Stimulated activated CD8-positive, alpha-beta memory T cell treated with anti-CD3 and anti-CD28 coated beads, Interleukin-12 subunit alpha, Interleukin-12 subunit beta, amount 100 ng/mL, for 4 hours (primary cell): ENCODE measurements around the gene CATSPER1.

Source experiments
- DNase-seq: peaks from one replicate; pipeline ENCODE4 v3.0.0-alpha.2; 2020; ENCODE audit warnings: low read depth

The CATSPER1 gene

DNA sequence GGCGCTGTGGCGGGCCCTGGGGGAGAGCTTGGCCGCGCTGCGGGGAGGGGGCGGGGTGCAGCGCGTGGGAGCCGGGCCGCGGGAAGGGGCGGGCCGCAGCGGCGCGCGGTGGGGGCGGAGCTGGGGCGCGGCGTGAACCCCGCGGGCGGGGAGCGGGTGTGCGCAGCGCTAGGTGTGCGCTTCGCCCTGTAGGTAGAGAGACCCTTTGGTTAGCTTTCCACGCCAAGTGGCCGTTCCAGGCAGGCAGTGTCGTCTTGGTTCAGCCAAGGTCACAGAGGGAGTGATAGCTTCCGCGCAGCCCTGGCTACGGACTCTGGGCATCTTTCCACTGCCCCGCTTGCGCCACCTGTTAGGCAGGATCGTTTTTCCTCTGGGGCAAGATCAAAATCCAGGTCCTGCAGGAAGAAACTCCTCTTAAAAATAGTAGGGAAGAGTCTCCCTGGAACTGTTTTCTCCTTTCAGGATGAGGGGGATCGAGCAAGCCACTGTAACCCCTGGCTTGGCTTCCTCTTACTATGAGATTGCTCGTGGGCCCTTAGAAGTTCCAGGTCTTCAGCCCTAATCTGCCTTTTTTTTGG is 23.5 kb downstream of the CATSPER1 start:
- DNase-seq: peak; percentile 72

DNA sequence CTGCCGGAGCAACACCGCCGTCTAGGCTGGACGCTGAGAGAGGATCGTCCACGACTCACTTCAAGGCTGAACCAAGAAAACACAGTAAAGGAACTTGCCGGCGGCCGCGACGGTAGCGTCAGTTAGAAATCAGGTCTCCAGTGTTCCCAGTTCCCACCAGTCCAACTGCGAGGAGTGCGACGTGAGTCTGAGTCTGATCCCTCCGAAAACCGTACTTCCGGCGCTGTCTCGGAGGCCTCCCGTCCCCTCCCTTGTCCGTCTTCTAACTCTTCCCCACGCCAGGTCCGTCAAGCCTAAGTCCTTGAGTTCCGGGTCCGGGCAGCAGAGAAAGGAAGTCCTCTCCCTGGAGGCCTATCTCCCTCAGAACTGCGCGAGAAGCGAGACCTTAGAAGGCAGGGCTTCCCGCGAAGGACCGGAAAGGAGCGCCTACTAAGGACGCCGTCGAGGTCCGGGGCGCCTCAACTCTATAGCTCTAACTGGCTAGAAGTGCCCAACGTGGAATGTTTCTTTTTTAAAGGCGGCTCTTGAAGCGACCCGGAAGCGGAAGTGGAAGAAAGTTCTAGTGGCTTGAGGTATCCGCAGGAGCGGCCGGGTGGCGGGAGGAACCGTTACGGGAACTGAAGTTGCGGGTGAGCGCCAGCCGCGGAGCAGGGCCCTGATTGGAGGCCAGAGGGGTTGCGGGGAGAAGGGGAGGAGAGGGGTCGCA is 24.2 kb downstream of the CATSPER1 start, which contains the start of the genes BANF1 and EIF1AD:
BANF1 (plus strand) TSS at position 562 of the 706 bp plus-strand sequence. CDS start 748 bp downstream, outside the sequence.
EIF1AD (minus strand) TSS at position 216 of the 706 bp plus-strand sequence. CDS start 1,768 bp downstream, outside the sequence.
- DNase-seq: peak; percentile 86

DNA sequence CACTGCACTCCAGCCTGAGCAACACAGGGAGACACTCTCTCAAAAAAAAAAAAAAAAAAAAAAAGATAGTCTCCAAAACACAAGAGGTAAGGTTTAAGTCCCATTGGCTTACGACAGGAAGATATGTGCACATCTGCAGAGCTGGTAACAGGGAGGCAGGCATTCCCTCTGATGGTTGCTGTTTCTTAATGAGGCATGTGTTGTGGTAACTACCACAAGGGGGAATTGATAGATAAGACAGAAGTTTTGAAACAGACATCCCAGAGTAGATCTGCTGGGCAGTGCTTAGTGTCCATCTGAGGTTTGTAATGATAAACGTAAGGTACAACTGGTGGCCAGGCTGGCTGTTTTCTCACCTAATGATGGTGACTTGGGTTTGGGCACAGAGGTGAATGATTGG is 29.0 kb downstream of the CATSPER1 start:
- DNase-seq: no peak

DNA sequence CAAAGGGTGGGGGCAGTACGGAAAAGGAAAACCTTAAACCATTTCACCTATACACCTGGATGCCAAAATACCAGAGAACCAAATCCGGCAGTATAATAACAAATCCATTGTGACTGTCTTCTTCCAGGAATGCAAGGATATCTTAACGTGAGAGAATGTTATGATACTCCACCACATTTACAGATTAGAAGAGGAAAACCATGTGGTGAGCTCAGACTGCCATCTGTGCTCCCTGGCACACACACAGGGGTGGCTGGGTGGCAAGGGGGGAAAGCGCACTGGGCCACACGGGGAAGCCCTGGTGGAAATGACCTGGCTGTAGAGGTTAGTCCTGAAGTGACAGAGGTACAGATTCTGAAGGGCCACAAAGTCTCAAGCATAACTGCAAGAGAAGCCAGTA is 34.2 kb downstream of the CATSPER1 start:
- no peak for DNase-seq

DNA sequence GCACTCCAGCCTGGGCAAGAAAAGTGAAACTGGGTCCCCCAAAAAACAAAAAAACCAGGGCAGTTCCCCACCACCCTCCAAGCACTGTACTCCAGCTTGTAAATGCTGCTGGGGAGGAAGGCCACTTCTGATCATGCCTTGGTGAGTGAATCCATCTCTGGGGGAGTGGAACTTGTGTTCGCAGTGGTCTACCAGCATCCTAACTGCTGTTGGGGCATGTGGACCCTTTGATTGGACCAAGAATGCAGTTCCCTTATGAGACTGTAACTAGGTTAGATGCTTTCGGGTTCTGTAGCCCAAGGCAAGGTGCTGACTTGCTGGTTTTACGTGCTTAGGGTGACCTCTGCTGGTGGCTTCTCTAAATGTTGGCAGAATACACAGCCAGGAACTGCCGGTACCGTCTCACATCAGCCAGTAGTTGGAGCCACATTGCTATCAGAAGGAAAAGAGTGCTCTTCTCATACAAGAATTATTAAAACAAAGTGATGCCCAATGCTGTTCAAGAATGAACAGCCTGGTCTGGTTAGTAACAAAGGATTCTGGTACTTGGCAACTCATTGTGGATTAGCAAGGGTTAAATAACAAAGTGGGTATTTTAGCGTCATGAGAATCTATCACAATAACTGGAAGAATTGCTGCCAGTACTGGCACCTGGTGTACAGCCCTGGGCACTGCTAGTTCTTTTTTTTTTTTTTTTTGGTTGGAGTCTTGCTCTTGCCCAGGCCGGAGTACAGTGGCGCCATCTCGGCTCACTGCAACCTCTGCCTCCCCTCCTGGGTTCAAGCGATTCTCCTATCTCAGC is 37.3 kb downstream of the CATSPER1 start:
- peak; percentile 68 for DNase-seq

DNA sequence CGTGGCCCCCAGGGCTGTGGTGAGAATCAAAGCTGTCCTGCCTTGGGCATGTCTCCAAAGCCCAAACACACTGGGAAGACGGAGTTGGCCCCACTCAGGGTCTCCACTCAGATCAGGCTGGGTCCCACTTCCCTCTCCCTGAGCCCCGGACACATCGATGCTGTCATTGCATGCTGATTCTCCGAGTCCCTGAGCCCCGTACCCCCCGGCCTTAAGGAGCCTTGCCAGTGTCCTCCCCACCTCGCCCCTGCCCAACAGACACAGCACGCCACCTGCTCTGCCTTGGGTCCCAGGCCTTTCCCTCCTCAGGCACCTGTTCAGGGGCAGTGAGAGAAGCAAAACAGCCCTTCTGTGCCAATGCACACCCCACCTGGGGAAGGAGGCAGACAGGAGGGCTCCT is 38.9 kb downstream of the CATSPER1 start:
- DNase-seq: no peak

DNA sequence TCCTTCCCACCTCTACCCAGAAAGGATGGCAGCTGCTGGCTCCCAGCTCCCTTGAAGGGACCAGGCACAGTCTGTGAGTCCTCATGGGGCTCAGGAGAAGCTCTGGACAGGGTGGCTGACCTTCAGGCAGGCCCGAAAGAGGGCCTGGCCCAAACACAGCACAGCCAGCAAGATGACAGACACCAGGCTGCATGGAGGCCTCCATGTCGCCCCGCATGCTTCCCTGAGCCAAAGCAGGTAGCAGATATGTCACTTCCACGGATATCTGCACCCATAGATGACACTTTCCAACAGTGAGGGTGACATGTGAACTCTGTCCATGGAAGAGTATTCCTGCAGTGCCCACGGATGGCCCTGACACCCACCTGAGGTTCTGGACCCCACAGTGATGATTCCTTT is 42.7 kb downstream of the CATSPER1 start:
- DNase-seq: no peak

DNA sequence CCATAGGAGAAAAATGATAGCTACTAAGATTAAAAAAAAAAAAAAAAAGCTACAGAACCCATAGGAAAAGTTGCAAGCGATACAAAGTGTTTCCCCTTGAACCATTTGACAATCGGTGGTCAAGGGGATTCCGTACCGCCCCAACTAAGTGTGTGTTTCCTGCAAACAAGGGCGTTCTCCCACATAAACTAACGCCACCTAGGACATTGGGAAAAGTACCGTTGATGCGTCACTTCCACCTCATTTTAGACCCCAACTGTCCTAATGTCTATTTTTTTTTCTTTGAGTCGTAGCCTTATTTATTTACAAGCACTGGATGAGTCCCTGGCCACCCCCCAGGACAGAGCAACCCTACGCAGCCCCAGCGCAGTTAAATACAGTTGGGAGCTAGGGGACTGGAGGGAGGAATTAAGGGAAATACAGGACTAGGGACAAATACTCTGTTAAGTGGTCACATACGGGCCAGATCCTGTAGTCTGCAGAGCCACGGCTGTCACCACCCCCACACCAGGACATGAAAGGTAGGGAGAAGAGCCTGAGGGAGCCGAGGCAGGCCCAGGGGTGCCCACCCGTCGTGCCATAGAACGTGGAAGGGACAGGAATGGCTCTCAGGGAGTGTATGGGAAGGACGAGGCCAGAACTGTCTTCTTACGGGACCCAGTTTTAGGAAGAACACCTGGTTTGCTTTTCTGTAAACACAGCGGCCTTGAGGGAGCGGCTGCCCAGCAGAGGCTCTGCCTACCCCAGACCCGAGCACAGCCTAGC is 43.3 kb downstream of the CATSPER1 start:
- DNase-seq: no peak

DNA sequence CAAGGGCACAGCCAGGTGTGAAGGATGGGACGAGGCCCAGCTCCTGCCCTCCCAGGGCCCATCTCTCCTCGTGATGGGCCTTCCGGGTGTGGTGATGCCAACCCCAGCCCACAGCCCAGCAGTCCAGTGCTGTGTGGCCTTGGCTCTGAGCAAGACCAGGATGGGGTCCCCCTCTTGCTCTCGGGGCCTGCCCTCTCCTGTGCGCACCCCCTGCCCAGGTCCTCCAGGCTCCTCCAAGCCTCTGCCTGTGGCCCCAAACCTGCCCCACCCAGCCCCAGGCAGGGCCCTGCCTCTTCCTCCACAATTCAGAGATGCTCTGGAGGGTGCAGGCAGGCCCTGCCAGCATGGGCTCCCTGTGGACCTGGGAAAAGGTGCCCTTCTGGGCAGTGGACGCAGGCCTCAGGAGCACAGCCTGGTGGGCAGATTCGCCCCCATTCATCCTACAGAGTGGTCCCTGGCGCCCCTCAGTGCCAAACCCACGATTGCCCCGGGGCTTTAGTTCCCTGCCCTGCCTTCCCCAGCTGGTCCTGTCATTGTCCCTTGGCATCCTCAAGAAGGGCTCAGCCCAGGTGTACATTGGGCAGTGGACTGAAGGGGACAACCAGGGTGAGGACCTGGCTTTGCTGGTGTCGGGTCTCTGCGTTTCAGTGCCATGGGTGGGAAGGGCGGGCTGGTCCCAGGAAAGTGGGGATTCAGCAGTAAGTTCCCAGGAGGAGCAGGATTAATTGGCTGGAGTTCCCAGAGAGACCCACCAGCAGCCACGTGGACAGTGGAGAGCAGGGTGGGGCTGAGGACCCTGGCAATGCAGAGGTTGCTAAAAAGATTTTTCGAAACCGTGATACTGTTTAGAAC is 44.1 kb downstream of the CATSPER1 start:
- DNase-seq: no peak

DNA sequence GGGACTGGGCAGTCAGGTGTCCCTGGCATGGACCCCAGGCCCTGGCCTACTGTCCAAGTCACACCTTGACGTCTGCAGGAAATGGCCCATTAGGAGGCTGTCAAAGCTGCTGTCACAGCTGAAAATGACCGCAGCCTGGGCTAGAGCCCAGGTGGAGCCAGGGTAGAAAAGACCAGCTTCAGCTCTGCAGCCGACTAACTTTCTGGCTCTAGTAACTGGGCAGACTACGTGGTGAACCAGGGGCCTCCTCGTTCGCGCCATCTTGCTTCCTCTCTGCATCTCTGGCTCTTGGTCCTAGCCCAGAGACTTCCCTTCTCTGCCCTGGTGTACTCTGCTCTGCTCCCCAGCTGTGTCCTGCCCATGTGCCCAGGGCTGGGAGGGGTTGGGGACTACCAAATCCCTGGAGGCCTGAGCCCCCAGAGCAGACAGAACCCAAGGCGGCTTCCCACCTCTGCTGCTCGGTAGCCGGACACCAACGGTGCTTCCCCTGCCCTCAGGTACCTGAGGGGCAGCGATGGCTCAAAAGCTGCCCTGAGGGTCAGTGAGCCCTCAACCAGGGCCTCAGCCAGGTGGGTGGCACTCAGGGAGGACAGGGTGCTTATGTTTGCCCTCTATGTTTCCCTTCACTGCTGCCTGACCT is 45.1 kb downstream of the CATSPER1 start:
- no peak for DNase-seq

DNA sequence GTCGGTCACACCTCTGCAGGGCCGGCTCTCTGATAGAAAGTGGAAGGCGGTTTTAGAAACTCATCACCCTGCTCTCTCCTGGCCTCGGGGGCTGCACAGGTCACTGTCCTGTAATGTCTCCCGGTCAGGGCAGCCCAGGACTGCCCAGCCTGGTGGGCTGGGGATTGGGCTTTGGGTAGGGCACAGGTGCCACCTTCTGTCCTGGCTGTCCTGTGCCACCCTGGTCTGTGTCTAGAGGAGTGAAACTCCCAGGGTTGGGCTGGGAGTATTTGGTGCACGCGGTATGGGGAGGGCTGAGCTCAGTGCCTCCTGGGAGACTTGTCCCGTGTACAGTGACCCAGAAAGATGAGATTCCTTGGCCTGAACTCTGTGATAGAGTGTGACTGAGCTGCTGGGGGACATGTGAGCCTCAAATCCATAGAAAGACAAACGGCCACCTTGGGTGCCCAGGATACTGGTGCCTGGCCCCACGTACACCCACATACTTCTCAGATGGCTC is 47.0 kb downstream of the CATSPER1 start:
- no peak for DNase-seq

DNA sequence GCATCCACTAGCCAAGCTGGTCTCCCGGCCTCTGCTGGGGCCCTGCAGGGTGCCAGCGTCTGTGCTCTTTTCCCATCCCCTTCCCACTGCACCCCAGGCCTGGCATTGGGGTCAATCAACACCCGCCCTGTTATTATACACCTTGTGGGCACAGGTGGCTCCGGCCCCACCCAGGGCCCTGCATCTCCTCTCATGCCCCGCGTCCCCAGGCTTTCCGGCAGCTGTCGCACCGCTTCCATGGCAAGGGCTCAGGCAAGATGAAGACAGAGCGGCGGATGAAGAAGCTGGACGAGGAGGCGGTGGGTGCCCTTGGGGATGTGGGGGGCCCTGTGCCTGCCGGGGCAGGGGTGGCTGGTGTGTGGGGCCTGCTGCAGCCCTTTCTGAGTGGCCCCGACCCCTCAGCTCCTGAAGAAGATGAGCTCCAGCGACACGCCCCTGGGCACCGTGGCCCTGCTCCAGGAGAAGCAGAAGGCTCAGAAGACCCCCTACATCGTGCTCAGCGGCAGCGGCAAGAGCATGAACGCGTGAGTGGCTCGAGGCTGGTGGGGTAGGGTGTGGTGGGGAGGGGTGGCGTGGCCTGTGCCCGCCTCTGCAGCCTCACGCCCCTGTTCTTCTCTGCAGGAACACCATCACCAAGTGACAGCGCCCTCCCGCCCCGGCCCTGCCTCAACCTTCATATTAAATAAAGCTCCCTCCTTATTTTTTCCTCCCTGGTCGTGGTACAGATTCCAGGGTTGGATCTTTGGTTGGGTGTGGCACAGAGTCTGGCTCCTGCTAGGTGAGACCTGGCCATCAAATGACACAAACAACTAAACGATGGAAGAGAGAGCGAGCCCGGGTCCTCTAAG is 47.7 kb downstream of the CATSPER1 start:
- no peak for DNase-seq

DNA sequence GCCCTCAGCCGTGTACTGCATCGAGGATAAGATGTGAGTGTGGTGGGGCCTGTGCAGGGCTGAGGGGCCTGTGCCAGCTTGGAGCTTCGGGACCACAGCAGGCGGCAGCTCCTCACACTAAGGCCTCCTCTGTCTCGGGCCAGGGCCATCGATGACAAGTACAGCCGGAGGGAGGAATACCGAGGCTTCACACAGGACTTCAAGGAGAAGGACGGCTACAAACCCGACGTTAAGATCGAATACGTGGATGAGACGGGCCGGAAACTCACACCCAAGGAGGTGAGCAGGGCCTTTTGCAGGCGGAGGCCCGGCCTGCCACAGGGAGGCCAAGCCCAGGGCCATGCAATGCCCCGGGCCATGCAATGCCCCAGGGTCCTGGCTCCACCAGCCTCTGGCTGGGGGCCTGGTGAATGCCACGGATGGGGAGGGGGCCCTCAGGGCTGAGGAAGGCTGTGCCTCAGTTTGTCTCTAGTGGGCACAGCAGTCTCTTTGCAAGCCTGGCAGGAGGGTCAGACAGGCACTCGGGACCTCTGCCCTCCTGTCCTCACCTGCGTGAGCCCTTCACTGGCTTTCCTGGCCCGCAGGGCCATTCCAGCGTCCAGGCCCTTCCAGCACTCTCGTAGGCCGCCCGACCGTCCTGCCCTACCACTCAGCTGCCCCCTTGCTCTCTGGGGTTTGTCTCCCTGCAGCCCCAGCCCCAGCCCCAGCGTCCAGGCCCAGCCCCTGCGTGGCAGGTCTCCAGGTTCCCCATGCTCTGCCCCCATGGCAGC is 48.5 kb downstream of the CATSPER1 start:
- DNase-seq: no peak

DNA sequence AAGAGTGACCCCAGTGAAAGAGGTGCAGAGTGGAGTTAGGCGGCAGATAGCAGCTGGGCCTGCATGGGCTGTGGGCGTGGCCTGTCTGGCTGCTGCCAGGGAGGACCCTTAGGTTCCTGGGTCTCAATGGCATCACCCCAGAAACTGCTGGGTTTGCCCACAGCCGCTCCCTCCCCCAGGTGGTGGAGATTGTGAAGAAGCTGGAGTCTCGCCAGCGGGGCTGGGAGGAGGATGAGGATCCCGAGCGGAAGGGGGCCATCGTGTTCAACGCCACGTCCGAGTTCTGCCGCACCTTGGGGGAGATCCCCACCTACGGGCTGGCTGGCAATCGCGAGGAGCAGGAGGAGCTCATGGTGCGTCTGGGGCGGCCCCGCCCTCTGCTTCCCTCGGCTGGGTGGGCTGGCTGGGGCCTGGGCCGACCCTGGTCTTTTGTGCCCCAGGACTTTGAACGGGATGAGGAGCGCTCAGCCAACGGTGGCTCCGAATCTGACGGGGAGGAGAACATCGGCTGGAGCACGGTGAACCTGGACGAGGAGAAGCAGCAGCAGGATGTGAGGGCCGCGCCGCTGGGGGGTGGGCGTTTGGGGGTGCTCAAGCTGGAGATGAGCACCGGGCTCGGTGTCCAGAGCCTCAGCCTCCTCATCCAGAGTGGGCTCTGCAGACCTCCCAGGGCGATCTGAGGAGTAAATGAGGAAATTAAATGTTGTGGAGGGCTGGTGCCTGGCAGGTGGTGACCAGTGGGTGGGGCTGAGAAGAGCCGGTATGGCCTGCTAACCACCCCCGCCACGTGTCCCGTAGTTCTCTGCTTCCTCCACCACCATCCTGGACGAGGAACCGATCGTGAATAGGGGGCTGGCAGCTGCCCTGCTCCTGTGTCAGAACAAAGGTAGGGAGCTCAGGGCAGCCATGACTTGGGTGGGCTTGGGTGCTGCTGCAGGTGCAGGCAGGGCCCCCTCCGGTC is 49.8 kb downstream of the CATSPER1 start:
- no peak for DNase-seq

DNA sequence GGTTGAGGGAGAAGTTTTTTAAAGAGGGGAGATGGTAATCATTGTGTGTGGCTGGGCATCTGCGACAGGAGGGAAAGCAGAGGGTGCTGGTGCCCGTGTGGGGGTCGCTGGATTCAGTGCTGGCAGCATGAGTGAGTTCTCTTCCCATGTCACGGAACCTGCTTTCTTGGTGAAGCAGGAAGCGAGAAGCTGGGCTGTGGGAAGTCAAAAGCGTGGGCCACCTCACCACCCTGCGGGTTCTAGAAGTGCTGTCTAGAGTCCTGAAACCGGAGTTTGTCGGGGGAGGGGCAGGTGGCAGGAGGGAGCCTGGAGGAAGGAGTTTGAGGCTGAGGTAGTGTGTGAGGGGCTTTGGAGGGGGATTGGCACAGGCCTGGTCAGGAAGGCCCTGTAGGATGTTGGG is 50.5 kb downstream of the CATSPER1 start:
- DNase-seq: no peak

DNA sequence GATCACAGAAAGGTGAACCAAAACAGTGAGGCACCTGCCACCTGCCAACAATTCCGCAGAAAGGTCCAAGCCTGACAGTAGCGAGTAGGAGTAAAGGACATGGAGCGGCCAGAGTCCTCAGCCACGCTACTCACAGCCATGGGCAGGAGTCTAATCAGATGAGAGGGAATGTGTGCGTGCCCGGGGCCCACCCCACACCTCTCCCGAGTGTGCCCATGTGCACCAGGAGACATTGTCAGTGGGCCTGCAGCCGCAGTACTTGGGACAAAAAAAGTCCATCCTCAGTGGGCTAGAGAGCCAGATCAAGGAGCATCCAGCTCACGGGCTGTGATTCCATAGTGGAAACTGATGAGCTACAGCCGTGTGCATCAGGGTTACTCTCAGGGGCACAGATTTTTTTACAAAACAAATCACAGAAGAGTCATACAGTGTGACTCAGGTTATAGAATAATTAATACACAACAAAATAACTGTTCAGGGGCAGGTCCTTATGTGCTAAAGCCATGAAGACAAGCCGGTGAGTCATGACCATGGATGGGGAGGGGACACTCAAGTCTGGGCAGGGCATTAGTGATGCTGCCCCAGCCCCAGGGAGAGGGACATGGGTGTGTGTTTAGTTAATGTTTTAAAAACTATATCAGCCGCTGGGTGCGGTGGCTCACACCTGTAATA is 52.7 kb downstream of the CATSPER1 start:
- DNase-seq: no peak

DNA sequence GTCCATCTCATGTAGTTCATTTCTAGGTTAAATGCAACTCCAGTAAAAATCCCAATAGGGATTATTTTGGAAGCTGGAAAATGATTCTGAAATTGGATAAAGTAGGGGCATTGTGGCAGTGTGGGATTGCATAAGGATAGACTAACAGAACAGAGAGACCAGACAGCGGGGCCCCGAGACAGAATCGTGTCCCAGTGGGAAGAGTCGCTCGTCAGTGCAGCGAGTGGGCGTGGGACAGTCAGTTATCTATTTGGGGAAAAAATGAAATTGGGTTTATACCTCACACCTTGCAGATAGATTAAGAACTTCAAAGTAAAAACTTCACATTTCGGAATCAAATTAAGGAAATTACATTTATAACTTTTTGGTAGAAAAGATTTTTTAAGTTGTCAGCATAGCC is 54.2 kb downstream of the CATSPER1 start:
- DNase-seq: no peak
